CD4-positive, alpha-beta T cell (primary cell): ENCODE data around the gene MCAT. TPM values are rescaled to one million over a fixed set of nuclear protein-coding genes. Genes with fewer than 3 reads are reported as not detected.

ENCODE experiments used
- ATAC-seq: fragments of 200-7000 bp; cut with Tn5 transposase; one replicate; pipeline ENCODE4 v1.10.0; 2022; ENCODE audit warnings: mild to moderate bottlenecking; ENCODE audit not compliant: poor library complexity
- CTCF ChIA-PET: fragments of 350-600 bp; sonication (Branson Sonifier 250); formaldehyde crosslinking; loops from one replicate; lab custom pipeline; 2021; ENCODE audit warnings: antibody characterized with exemption, inconsistent platforms; lab: Charles Lee
- POLR2A ChIA-PET: fragments of 350-600 bp; sonication (Branson Sonifier 250); formaldehyde crosslinking; loops from one replicate; lab custom pipeline; 2021; ENCODE audit warnings: antibody characterized with exemption, inconsistent platforms; lab: Charles Lee
- DNase-seq, 14 experiments: peaks; one replicate each; pipeline ENCODE4 v3.0.0-alpha.2; 2013 to 2020; ENCODE audit warnings: mixed read lengths in 2 of 14
- H3K27ac ChIP-seq, 2 donors: one replicate each; pipeline versions ENCODE4 v1.5.1 to v1.7.0; 2013; ENCODE audit warnings: low read length in 2 of 2, low read depth in 1 of 2, mild to moderate bottlenecking in 1 of 2
- H3K27me3 ChIP-seq, 2 experiments: 1 replicate in 1 of 2; 2 replicates in 1 of 2; pipeline versions ENCODE4 v1.6.1 to v1.7.0; 2013; ENCODE audit warnings: low read length in 2 of 2, control low read depth in 1 of 2, mild to moderate bottlenecking in 1 of 2, moderate library complexity in 1 of 2; ENCODE audit not compliant: insufficient read depth in 2 of 2, control insufficient read depth in 1 of 2
- H3K36me3 ChIP-seq: one replicate; pipeline ENCODE4 v1.6.1; 2013; ENCODE audit warnings: low read length, control low read depth; ENCODE audit not compliant: insufficient read depth
- H3K4me1 ChIP-seq: one replicate; pipeline ENCODE4 v1.6.1; 2013; ENCODE audit warnings: low read length, control low read depth; ENCODE audit not compliant: insufficient read depth
- H3K4me3 ChIP-seq: one replicate; pipeline ENCODE4 v1.5.1; 2013; ENCODE audit warnings: mild to moderate bottlenecking, low read length, moderate library complexity
- H3K9me3 ChIP-seq, 2 experiments: 1 replicate in 1 of 2; 2 replicates in 1 of 2; pipeline versions ENCODE4 v1.6.1 to v1.7.0; 2013; ENCODE audit warnings: low read length in 2 of 2, mild to moderate bottlenecking in 2 of 2, control low read depth in 1 of 2, moderate library complexity in 1 of 2; ENCODE audit not compliant: control insufficient read depth in 1 of 2, insufficient read depth in 1 of 2
- H3K27ac Mint-ChIP-seq: one replicate; pipeline ENCODE4 v1.8.0; 2020; ENCODE audit warnings: mixed read lengths
- H3K27me3 Mint-ChIP-seq: one replicate; pipeline ENCODE4 v1.8.0; 2021; ENCODE audit warnings: mixed read lengths
- H3K36me3 Mint-ChIP-seq: one replicate; pipeline ENCODE4 v1.8.0; 2021; ENCODE audit warnings: low read depth, mixed read lengths
- H3K4me1 Mint-ChIP-seq: one replicate; pipeline ENCODE4 v1.8.0; 2021; ENCODE audit warnings: low read depth, mixed read lengths
- H3K4me3 Mint-ChIP-seq: one replicate; pipeline ENCODE4 v1.8.0; 2020; ENCODE audit warnings: mild to moderate bottlenecking, mixed read lengths
- H3K9me3 Mint-ChIP-seq: one replicate; pipeline ENCODE4 v1.8.0; 2020; ENCODE audit warnings: mixed read lengths
- intact Hi-C, 2 experiments: fragments of 100-400 bp; cut with DNase I in 1 of 2; cut with micrococcal nuclease in 1 of 2; formaldehyde crosslinking; loops; one replicate each; pipeline versions ENCODE4 v1.15.1 to v1.9.0; 2023 to 2025; cut with DNase I, micrococcal nuclease
- total RNA-seq, 174 experiments: library from RNA in 2 of 174; stranded (reverse) in 2 of 174; gene quantifications; one replicate each; pipeline ENCODE4 v1.2.3 and lab custom pipeline; 2021 to 2026
- TF ChIP-seq, protein P1 (sequence below): fragments of 200-600 bp; IDR thresholded peaks from one replicate; pipeline ENCODE4 v1.8.0; 2022; ENCODE audit warnings: antibody characterized with exemption, mild to moderate bottlenecking

Gene MCAT
- total RNA-seq, 2 experiments from 2014 or later = 16.1 to 18.0 TPM

- ChIA-PET POLR2A (interaction anchor here (0.8 to 1.6 kb wide), 3 partner anchors 9 to 35 kb away, joined by 3 to 20 read pairs (median 9); partner anchors contain the start of genes MCAT and TTLL12), CTCF (interaction anchor here (1.5 kb wide), 1 partner anchor 35 kb away, joined by 7 read pairs; the partner anchor contains the start of gene TTLL12)
- Histone ChIP-seq H3K9me3 (no peaks in the 10 kb centered on the region), H3K27me3 (no peaks in the 10 kb centered on the region), H3K4me1 (peaks cover 46% of the 10 kb centered on the region), H3K4me3 (peak overlapping the region; percentile 74), H3K27ac (peak overlapping the region; percentile 56 to 60), H3K36me3 (peaks cover 5% of the 10 kb centered on the region)
- peak; percentile 46 for ATAC-seq
- H3K27ac Mint-ChIP-seq = peak overlapping the region; percentile 83
- no peaks in the 10 kb centered on the region for H3K27me3 Mint-ChIP-seq
- intact Hi-C loops = loop anchor here (1.0 to 5.0 kb wide), 3 partner anchors 34 to 1345 kb away; partner anchors contain the start of genes RTL6 (in 1 of the 2) and TTLL12 (in 1 of the 2)
- peaks cover 34% of the 10 kb centered on the region for H3K4me1 Mint-ChIP-seq
- TF ChIP-seq, protein P1, sequence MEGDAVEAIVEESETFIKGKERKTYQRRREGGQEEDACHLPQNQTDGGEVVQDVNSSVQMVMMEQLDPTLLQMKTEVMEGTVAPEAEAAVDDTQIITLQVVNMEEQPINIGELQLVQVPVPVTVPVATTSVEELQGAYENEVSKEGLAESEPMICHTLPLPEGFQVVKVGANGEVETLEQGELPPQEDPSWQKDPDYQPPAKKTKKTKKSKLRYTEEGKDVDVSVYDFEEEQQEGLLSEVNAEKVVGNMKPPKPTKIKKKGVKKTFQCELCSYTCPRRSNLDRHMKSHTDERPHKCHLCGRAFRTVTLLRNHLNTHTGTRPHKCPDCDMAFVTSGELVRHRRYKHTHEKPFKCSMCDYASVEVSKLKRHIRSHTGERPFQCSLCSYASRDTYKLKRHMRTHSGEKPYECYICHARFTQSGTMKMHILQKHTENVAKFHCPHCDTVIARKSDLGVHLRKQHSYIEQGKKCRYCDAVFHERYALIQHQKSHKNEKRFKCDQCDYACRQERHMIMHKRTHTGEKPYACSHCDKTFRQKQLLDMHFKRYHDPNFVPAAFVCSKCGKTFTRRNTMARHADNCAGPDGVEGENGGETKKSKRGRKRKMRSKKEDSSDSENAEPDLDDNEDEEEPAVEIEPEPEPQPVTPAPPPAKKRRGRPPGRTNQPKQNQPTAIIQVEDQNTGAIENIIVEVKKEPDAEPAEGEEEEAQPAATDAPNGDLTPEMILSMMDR = no peak
- peak in 3 of 14 experiments; percentile 14 to 20 (median 16) for DNase-seq
- no peaks in the 10 kb centered on the region for H3K9me3 Mint-ChIP-seq
- peak overlapping the region; percentile 88 for H3K4me3 Mint-ChIP-seq
- H3K36me3 Mint-ChIP-seq = peaks cover 4% of the 10 kb centered on the region
Measured at GRCh38 chr22:43152003-43152356, 8.8 kb upstream of the MCAT start.

DNA sequence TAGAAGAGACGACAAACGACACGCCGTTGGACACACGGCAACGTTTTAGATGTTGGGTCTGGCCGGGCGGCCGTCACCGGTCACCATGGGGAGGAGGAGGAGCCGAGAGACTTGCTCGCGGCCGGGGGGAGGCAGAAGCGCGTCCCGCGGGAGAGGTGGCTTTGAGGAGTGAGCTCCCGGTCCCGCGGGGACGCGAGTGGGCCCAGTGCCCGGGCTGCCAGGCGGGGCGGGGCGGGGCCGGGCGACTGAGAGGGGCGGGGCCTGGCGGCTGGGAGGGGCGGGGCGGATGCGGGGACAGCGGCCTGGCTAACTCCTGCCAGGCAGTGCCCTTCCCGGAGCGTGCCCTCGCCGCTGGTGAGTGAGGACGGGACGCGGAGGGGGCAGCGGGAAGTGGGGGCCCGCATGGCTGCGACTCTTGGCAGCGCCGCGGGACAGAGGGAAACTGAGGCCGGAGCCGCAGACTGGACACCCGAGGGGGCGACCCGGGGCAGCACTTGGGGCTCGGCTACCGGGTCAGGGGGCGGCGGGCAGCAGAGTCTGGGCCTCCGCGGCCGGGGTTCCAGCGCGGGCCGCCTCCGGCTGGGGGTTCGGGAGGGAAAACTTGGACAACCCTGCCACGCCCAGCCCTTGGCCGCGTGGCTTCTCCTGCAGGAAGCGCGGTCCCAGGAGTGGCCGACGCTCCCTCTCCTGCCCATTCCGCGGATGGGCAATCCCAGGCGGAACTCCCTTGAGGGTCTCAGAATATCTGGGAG lies 8.2 kb upstream of the MCAT start, which contains the start of gene TSPO:
TSPO (plus strand) TSS at position 309 of the 752 bp plus-strand sequence. CDS start 7,680 bp downstream, outside the sequence.
- H3K9me3 Mint-ChIP-seq = no peaks in the 10 kb centered on the region
- H3K27me3 Mint-ChIP-seq = no peaks in the 10 kb centered on the region
- H3K9me3 ChIP-seq = no peaks in the 10 kb centered on the region
- peak within 1 kb of the TSS; percentile 87 for H3K27ac Mint-ChIP-seq
- peak within 1 kb of the TSS; percentile 56 to 60 for H3K27ac ChIP-seq
- ATAC-seq = peak; percentile 47
- H3K36me3 Mint-ChIP-seq = peaks cover 4% of the 10 kb centered on the region
- peak; percentile 31 to 82 (median 56) for DNase-seq
- intact Hi-C loops = loop anchor here (1.0 to 5.0 kb wide), 4 partner anchors 35 to 1346 kb away; partner anchors contain the start of genes RTL6 (in 1 of the 2), TTLL1 (in 1 of the 2) and TTLL12 (in 1 of the 2)
- no peaks in the 10 kb centered on the region for H3K27me3 ChIP-seq
- H3K4me1 ChIP-seq = peaks cover 46% of the 10 kb centered on the region
- H3K36me3 ChIP-seq = peaks cover 5% of the 10 kb centered on the region
- H3K4me3 ChIP-seq = peak within 1 kb of the TSS; percentile 74
- H3K4me1 Mint-ChIP-seq = peaks cover 35% of the 10 kb centered on the region
- CTCF ChIA-PET = interaction anchor here (1.5 kb wide), 1 partner anchor 36 kb away, joined by 7 read pairs; the partner anchor contains the start of gene TTLL12
- POLR2A ChIA-PET = interaction anchor here (0.9 to 2.0 kb wide), 4 partner anchors 8 to 36 kb away, joined by 3 to 20 read pairs (median 10); partner anchors contain the start of genes MCAT and TTLL12
- TF ChIP-seq, protein P1 = no peak
- peak within 1 kb of the TSS; percentile 97 for H3K4me3 Mint-ChIP-seq

DNA sequence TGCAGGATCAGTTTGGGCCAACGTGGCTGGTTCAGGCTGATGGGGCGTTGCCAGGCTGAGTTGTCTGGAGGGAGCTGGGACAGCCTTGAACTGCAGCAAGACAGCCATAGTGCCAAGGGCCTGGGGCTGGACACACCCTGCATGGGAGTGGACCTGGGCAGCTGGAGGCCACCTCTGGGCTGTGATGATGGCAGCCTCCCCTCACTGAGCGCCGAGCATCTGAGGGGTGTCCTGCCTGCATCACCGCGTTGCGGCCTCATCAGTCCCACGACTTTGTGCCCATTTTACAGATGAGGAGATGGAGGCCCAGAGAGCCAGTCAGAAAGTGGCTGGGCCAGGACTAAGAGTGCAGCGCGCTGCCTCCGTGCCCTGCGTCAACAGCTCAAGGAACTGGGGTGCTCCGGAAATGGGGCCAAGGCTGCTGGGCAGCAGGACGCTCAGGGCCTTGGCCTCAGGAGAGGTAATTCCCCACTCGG lies 7.6 kb upstream of the MCAT start:
- peak overlapping the region; percentile 74 for H3K4me3 ChIP-seq
- no peaks in the 10 kb centered on the region for H3K27me3 ChIP-seq
- peaks cover 2% of the 10 kb centered on the region for H3K36me3 ChIP-seq
- peak overlapping the region; percentile 9 to 41 for H3K27ac ChIP-seq
- ATAC-seq (no peak), DNase-seq (no peak)
- Mint-ChIP-seq H3K4me3 (peak overlapping the region; percentile 97), H3K4me1 (peaks cover 35% of the 10 kb centered on the region), H3K9me3 (no peaks in the 10 kb centered on the region), H3K27ac (peak overlapping the region; percentile 87), H3K27me3 (no peaks in the 10 kb centered on the region), H3K36me3 (peaks cover 4% of the 10 kb centered on the region)
- intact Hi-C loops = loop anchor here (2.0 to 5.0 kb wide), 3 partner anchors 37 to 1347 kb away; partner anchors contain the start of genes RTL6 (in 1 of the 2), TTLL1 (in 1 of the 2) and TTLL12 (in 1 of the 2)
- ChIA-PET CTCF (no interaction called here), POLR2A (interaction anchor here (0.9 to 2.0 kb wide), 2 partner anchors 8 to 37 kb away, joined by 3 to 10 read pairs; no protein-coding TSS in a partner anchor)
- H3K9me3 ChIP-seq = no peaks in the 10 kb centered on the region
- TF ChIP-seq, protein P1 = no peak
- H3K4me1 ChIP-seq = peaks cover 42% of the 10 kb centered on the region
